Dendritic cell treated with granulocyte-macrophage colony-stimulating factor and Interleukin-4, amounts not matched to agents 40 ng/mL and 50 ng/mL, for 4 days (primary cell): ENCODE results near the gene CXCL17.
"Not testable (repeated sequence)": the region's sequence is repeated elsewhere in the genome, so short reads cannot be mapped to it uniquely, and the experiment has no call there.

Source experiments
- H3K27ac Mint-ChIP-seq: one replicate; pipeline ENCODE4 v1.8.0; 2022; ENCODE audit warnings: mild to moderate bottlenecking, mixed read lengths
- H3K27me3 Mint-ChIP-seq: one replicate; pipeline ENCODE4 v1.8.0; 2022; ENCODE audit warnings: mild to moderate bottlenecking, mixed read lengths
- H3K36me3 Mint-ChIP-seq: one replicate; pipeline ENCODE4 v1.8.0; 2022; ENCODE audit warnings: low read depth, mixed read lengths
- H3K4me1 Mint-ChIP-seq: one replicate; pipeline ENCODE4 v1.8.0; 2022; ENCODE audit warnings: low read depth, mixed read lengths
- H3K4me3 Mint-ChIP-seq: one replicate; pipeline ENCODE4 v1.8.0; 2022; ENCODE audit warnings: mild to moderate bottlenecking, moderate library complexity, mixed read lengths
- H3K9me3 Mint-ChIP-seq: one replicate; pipeline ENCODE4 v1.8.0; 2022; ENCODE audit warnings: mixed read lengths
- intact Hi-C: fragments of 100-400 bp; cut with micrococcal nuclease; formaldehyde crosslinking; loops from one replicate; pipeline ENCODE4 v1.15.0; 2022

CXCL17 gene

GRCh38 chr19:42452590-42452989 is 9.8 kb upstream of the CXCL17 start:
- H3K9me3 Mint-ChIP-seq: no peaks in the 10 kb centered on the region
- H3K27ac Mint-ChIP-seq: no peak overlapping the region
- no peak overlapping the region for H3K4me3 Mint-ChIP-seq
- no peaks in the 10 kb centered on the region for H3K36me3 Mint-ChIP-seq
- intact Hi-C loops: no loop called here
- peaks cover 37% of the 10 kb centered on the region for H3K27me3 Mint-ChIP-seq
- peaks cover 35% of the 10 kb centered on the region for H3K4me1 Mint-ChIP-seq

- Mint-ChIP-seq H3K4me1 (peaks cover 23% of the 10 kb centered on the region), H3K4me3 (no peak overlapping the region), H3K36me3 (no peaks in the 10 kb centered on the region), H3K27ac (no peak overlapping the region), H3K27me3 (peaks cover 36% of the 10 kb centered on the region), H3K9me3 (no peaks in the 10 kb centered on the region)
- intact Hi-C loops: loop anchor here (1.0 kb wide), 2 partner anchors 79 to 146 kb away; no protein-coding TSS in a partner anchor
These were observed 7.7 kb upstream of the CXCL17 start for GRCh38 chr19:42450314-42450934.

GRCh38 chr19:42448306-42448705 is 5.6 kb upstream of the CXCL17 start:
- H3K36me3 Mint-ChIP-seq, H3K4me3 Mint-ChIP-seq, H3K9me3 Mint-ChIP-seq, intact Hi-C loops, H3K27ac Mint-ChIP-seq, H3K4me1 Mint-ChIP-seq: not testable (repeated sequence)
- peaks cover 38% of the 10 kb centered on the region for H3K27me3 Mint-ChIP-seq

GRCh38 chr19:42445948-42446347 is 3.2 kb upstream of the CXCL17 start:
- intact Hi-C loops: no loop called here
- Mint-ChIP-seq H3K4me1 (peaks cover 5% of the 10 kb centered on the region), H3K4me3 (no peak overlapping the region), H3K9me3 (no peaks in the 10 kb centered on the region), H3K36me3 (no peaks in the 10 kb centered on the region), H3K27me3 (peaks cover 33% of the 10 kb centered on the region), H3K27ac (no peak overlapping the region)

- intact Hi-C loops: no loop called here
- H3K27ac Mint-ChIP-seq: no peak overlapping the region
- H3K4me3 Mint-ChIP-seq: no peak overlapping the region
- peaks cover 44% of the 10 kb centered on the region for H3K27me3 Mint-ChIP-seq
- H3K4me1 Mint-ChIP-seq: peaks cover 12% of the 10 kb centered on the region
- H3K36me3 Mint-ChIP-seq: no peaks in the 10 kb centered on the region
- no peaks in the 10 kb centered on the region for H3K9me3 Mint-ChIP-seq
These were observed 1.2 kb upstream of the CXCL17 start for GRCh38 chr19:42443944-42444398.

GRCh38 chr19:42441049-42441445 is 1.7 kb downstream of the CXCL17 start:
- no peak overlapping the region for H3K27ac Mint-ChIP-seq
- peaks cover 44% of the 10 kb centered on the region for H3K27me3 Mint-ChIP-seq
- intact Hi-C loops: no loop called here
- no peaks in the 10 kb centered on the region for H3K36me3 Mint-ChIP-seq
- H3K4me1 Mint-ChIP-seq: peaks cover 24% of the 10 kb centered on the region
- no peak overlapping the region for H3K4me3 Mint-ChIP-seq
- H3K9me3 Mint-ChIP-seq: no peaks in the 10 kb centered on the region

GRCh38 chr19:42440357-42441048 is 2.2 kb downstream of the CXCL17 start:
- Mint-ChIP-seq H3K9me3 (no peaks in the 10 kb centered on the region), H3K27me3 (peaks cover 41% of the 10 kb centered on the region), H3K4me1 (peaks cover 24% of the 10 kb centered on the region), H3K27ac (no peak overlapping the region), H3K36me3 (no peaks in the 10 kb centered on the region), H3K4me3 (no peak overlapping the region)
- intact Hi-C loops: no loop called here

- Mint-ChIP-seq H3K9me3 (no peaks in the 10 kb centered on the region), H3K27ac (no peak overlapping the region), H3K36me3 (no peaks in the 10 kb centered on the region), H3K4me3 (no peak overlapping the region), H3K27me3 (peaks cover 18% of the 10 kb centered on the region), H3K4me1 (peaks cover 20% of the 10 kb centered on the region)
- intact Hi-C loops: loop anchor here (10.0 kb wide), 1 partner anchor 331 kb away; no protein-coding TSS in a partner anchor
These were observed 6.7 kb downstream of the CXCL17 start for GRCh38 chr19:42436006-42436405.

- Mint-ChIP-seq H3K27me3 (peaks cover 15% of the 10 kb centered on the region), H3K9me3 (no peaks in the 10 kb centered on the region), H3K4me1 (peaks cover 13% of the 10 kb centered on the region), H3K36me3 (no peaks in the 10 kb centered on the region), H3K4me3 (no peak overlapping the region), H3K27ac (no peak overlapping the region)
- intact Hi-C loops: loop anchor here (10.0 kb wide), 1 partner anchor 331 kb away; no protein-coding TSS in a partner anchor
These were observed 7.4 kb downstream of the CXCL17 start for GRCh38 chr19:42435316-42435715.

- no peaks in the 10 kb centered on the region for H3K36me3 Mint-ChIP-seq
- H3K4me1 Mint-ChIP-seq: peaks cover 11% of the 10 kb centered on the region
- no peak overlapping the region for H3K4me3 Mint-ChIP-seq
- H3K27ac Mint-ChIP-seq: no peak overlapping the region
- intact Hi-C loops: loop anchor here (5.0 to 10.0 kb wide), 2 partner anchors 46 to 329 kb away; no protein-coding TSS in a partner anchor
- H3K27me3 Mint-ChIP-seq: peaks cover 11% of the 10 kb centered on the region
- H3K9me3 Mint-ChIP-seq: no peaks in the 10 kb centered on the region
These were observed 9.1 kb downstream of the CXCL17 start for GRCh38 chr19:42433503-42434260.

GRCh38 chr19:42431486-42431885 is 11.3 kb downstream of the CXCL17 start:
- no peak overlapping the region for H3K4me3 Mint-ChIP-seq
- no peaks in the 10 kb centered on the region for H3K4me1 Mint-ChIP-seq
- no peaks in the 10 kb centered on the region for H3K9me3 Mint-ChIP-seq
- intact Hi-C loops: loop anchor here (5.0 to 10.0 kb wide), 2 partner anchors 44 to 327 kb away; no protein-coding TSS in a partner anchor
- peaks cover 21% of the 10 kb centered on the region for H3K27me3 Mint-ChIP-seq
- no peak overlapping the region for H3K27ac Mint-ChIP-seq
- H3K36me3 Mint-ChIP-seq: no peaks in the 10 kb centered on the region

- peaks cover 43% of the 10 kb centered on the region for H3K27me3 Mint-ChIP-seq
- intact Hi-C loops: no loop called here
- no peaks in the 10 kb centered on the region for H3K36me3 Mint-ChIP-seq
- no peaks in the 10 kb centered on the region for H3K9me3 Mint-ChIP-seq
- no peak overlapping the region for H3K4me3 Mint-ChIP-seq
- no peak overlapping the region for H3K27ac Mint-ChIP-seq
- H3K4me1 Mint-ChIP-seq: peaks cover 10% of the 10 kb centered on the region
These were observed 14.1 kb downstream of the CXCL17 start for GRCh38 chr19:42428676-42429075.

- peaks cover 23% of the 10 kb centered on the region for H3K4me1 Mint-ChIP-seq
- no peaks in the 10 kb centered on the region for H3K9me3 Mint-ChIP-seq
- intact Hi-C loops: no loop called here
- H3K4me3 Mint-ChIP-seq: no peak within 1 kb of the TSS
- H3K27ac Mint-ChIP-seq: no peak within 1 kb of the TSS
- peaks cover 53% of the 10 kb centered on the region for H3K27me3 Mint-ChIP-seq
- no peaks in the 10 kb centered on the region for H3K36me3 Mint-ChIP-seq
These were observed 15.4 kb downstream of the CXCL17 start, which contains the start of gene LIPE for GRCh38 chr19:42427313-42427712. Gene LIPE, minus strand, starts transcription at chr19:42427388. Its CDS starts 239 bp downstream, at chr19:42427149.

GRCh38 chr19:42426643-42427042 is 16.1 kb downstream of the CXCL17 start:
- peaks cover 26% of the 10 kb centered on the region for H3K4me1 Mint-ChIP-seq
- intact Hi-C loops: no loop called here
- H3K9me3 Mint-ChIP-seq: no peaks in the 10 kb centered on the region
- H3K36me3 Mint-ChIP-seq: no peaks in the 10 kb centered on the region
- H3K27ac Mint-ChIP-seq: no peak overlapping the region
- H3K27me3 Mint-ChIP-seq: peaks cover 59% of the 10 kb centered on the region
- H3K4me3 Mint-ChIP-seq: no peak overlapping the region
